ENCODE results near the gene ETS2. TPM values are rescaled to one million over a fixed set of nuclear protein-coding genes. Genes with fewer than 3 reads are reported as not detected.

Gene ETS2
- total and polyA plus RNA-seq, 2 experiments from 2014 or later: 19.5 to 36.8 TPM

GRCh38 chr21:38770660-38771059 is 35.1 kb upstream of the ETS2 start (continued):
- no peak for TF ChIP-seq ZNF462 (CRISPR knock-in tag; IDR thresholded peaks at IDR 0.05)
- no peak for TF ChIP-seq NANOG (IDR thresholded peaks at IDR 0.05; ENCODE audit: borderline replicate concordance)
- TF ChIP-seq CTCF (conservative IDR thresholded peaks at IDR 0.05; ENCODE audit: low read depth in 2 of 2): no peak
- no peak for TF ChIP-seq ZNF114 (CRISPR knock-in tag; IDR thresholded peaks at IDR 0.05)
- TF ChIP-seq JUNB (IDR thresholded peaks at IDR 0.05; ENCODE audit: unreplicated experiment): no peak
- no peak for TF ChIP-seq EZH2 (IDR thresholded peaks at IDR 0.05; ENCODE audit: low read depth, unreplicated experiment)

- Mint-ChIP-seq H3K27ac (no peak overlapping the region), H3K9me3 (no peaks in the 10 kb centered on the region; the same call in 2 of the 3 replicates), H3K4me3 (no peak overlapping the region), H3K4me1 (peaks cover 8% of the 10 kb centered on the region; the same call in 2 of the 3 replicates), H3K27me3 (ENCODE audit: insufficient read depth, low read depth, poor library complexity) (no peaks in the 10 kb centered on the region), H3K36me3 (ENCODE audit: low read depth) (no peaks in the 10 kb centered on the region)
- H3F3A ChIP-seq (replicated peaks; ENCODE audit: low read depth): no peaks in the 10 kb centered on the region
- no peak overlapping the region for H3K27ac ChIP-seq (ENCODE audit: low read depth)
- H2AFZ ChIP-seq: no peak overlapping the region
- no peak for DNase-seq (ENCODE audit: low spot score)
- H3K36me3 ChIP-seq (ENCODE audit: insufficient read depth): no peaks in the 10 kb centered on the region
- H3K9me2 ChIP-seq (ENCODE audit: insufficient read depth): peaks cover 5% of the 10 kb centered on the region; the same call in 1 of the 2 replicates
- H3K4me1 ChIP-seq (ENCODE audit: insufficient read depth): no peaks in the 10 kb centered on the region
- H3K79me2 ChIP-seq (replicated peaks; ENCODE audit: insufficient read depth): no peaks in the 10 kb centered on the region
- no peaks in the 10 kb centered on the region for H4K20me1 ChIP-seq (replicated peaks; ENCODE audit: insufficient read depth)
- no peak overlapping the region for H3K4me3 ChIP-seq
- no peak overlapping the region for H3K4me2 ChIP-seq
- H3K27me3 ChIP-seq (ENCODE audit: insufficient read depth): no peaks in the 10 kb centered on the region
- ATAC-seq: no peak
- TF ChIP-seq STAT1 (IDR thresholded peaks at IDR 0.05; ENCODE audit: unreplicated experiment): no peak
- TF ChIP-seq CREB1 (CRISPR knock-in tag; IDR thresholded peaks at IDR 0.05; ENCODE audit: low read depth): no peak
- TF ChIP-seq CTCF (conservative IDR thresholded peaks at IDR 0.05; ENCODE audit: low read depth in 2 of 2): no peak
- TF ChIP-seq ZNF114 (CRISPR knock-in tag; IDR thresholded peaks at IDR 0.05): no peak
- TF ChIP-seq ZNF331 (CRISPR knock-in tag; IDR thresholded peaks at IDR 0.05; ENCODE audit: low read depth): no peak
- no peak for TF ChIP-seq NANOG (IDR thresholded peaks at IDR 0.05; ENCODE audit: borderline replicate concordance)
Measured at GRCh38 chr21:38771536-38771935, 34.2 kb upstream of the ETS2 start.

Data from GM23338 (cell line).